Liver (tissue), 3 donors: ENCODE results near the gene ATG9A.

Experiments
- GABPA ChIP-seq, 2 donors: IDR thresholded peaks in 1 of 2; conservative IDR thresholded peaks in 1 of 2; 2 replicates each; pipeline ENCODE4 v1.6.1; 2016; ENCODE audit warnings: antibody characterized with exemption in 2 of 2, mild to moderate bottlenecking in 1 of 2, moderate library complexity in 1 of 2
- JUND ChIP-seq, 2 donors: IDR thresholded peaks; 2 replicates each; pipeline ENCODE4 v1.6.1; 2016; ENCODE audit warnings: antibody characterized with exemption in 2 of 2
- RAD21 ChIP-seq, 2 donors: IDR thresholded peaks; 2 replicates each; pipeline ENCODE4 v1.6.1; 2016; ENCODE audit warnings: antibody characterized with exemption in 2 of 2, mild to moderate bottlenecking in 2 of 2
- TAF1 ChIP-seq: conservative IDR thresholded peaks from 2 replicates; pipeline ENCODE4 v1.6.1; 2016; ENCODE audit warnings: antibody characterized with exemption, mild to moderate bottlenecking
- TF ChIP-seq, protein P1 (sequence below): fragments of 150-350 bp; IDR thresholded peaks from 2 replicates; pipeline ENCODE4 v1.5.1; 2017; ENCODE audit warnings: improper control_type of control experiment, low read depth, low read length; ENCODE audit not compliant: missing input control
- TF ChIP-seq, protein P2 (sequence below): IDR thresholded peaks from 2 replicates; pipeline ENCODE4 v1.6.1; 2016; ENCODE audit warnings: antibody characterized with exemption
- TF ChIP-seq, protein P3 (sequence below): IDR thresholded peaks from 2 replicates; pipeline ENCODE4 v1.6.1; 2016; ENCODE audit warnings: antibody characterized with exemption
- TF ChIP-seq, protein P4 (sequence below): IDR thresholded peaks from 2 replicates; pipeline ENCODE4 v1.6.1; 2016; ENCODE audit warnings: antibody characterized with exemption
- donor health status: healthy.
- donor health status: healthy.

DNA sequence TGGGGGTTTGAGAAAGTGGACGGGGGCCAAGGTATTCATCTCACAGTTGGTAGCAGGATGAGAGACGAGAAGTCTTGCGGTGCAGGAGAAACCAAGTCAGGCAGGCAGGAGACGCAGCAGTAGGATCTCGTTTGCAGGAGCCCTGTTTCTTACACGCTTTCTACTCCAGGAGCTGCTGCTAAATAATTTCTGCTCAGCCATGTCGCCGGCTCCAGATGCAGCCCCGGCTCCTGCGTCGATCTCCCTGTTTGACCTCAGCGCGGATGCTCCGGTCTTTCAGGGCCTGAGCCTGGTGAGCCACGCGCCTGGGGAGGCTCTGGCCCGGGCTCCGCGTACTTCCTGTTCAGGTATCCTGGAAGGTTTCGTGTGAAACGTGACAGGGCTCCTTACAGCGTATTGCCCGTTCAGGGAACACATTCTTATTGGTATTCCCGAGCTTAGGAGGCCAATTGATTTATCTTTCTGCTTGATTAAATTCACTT is 664 bp upstream of the ATG9A start:
- TF ChIP-seq GABPA (IDR thresholded peaks at IDR 0.05 in 1 of 2, conservative IDR thresholded peaks at IDR 0.05 in 1 of 2) (no peak), RAD21 (IDR thresholded peaks at IDR 0.05) (no peak), TAF1 (no peak), JUND (IDR thresholded peaks at IDR 0.05) (no peak)
- TF ChIP-seq, protein P1, sequence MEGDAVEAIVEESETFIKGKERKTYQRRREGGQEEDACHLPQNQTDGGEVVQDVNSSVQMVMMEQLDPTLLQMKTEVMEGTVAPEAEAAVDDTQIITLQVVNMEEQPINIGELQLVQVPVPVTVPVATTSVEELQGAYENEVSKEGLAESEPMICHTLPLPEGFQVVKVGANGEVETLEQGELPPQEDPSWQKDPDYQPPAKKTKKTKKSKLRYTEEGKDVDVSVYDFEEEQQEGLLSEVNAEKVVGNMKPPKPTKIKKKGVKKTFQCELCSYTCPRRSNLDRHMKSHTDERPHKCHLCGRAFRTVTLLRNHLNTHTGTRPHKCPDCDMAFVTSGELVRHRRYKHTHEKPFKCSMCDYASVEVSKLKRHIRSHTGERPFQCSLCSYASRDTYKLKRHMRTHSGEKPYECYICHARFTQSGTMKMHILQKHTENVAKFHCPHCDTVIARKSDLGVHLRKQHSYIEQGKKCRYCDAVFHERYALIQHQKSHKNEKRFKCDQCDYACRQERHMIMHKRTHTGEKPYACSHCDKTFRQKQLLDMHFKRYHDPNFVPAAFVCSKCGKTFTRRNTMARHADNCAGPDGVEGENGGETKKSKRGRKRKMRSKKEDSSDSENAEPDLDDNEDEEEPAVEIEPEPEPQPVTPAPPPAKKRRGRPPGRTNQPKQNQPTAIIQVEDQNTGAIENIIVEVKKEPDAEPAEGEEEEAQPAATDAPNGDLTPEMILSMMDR = no peak
- TF ChIP-seq, protein P2, sequence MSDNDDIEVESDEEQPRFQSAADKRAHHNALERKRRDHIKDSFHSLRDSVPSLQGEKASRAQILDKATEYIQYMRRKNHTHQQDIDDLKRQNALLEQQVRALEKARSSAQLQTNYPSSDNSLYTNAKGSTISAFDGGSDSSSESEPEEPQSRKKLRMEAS = peak; percentile 7
- TF ChIP-seq, protein P3, sequence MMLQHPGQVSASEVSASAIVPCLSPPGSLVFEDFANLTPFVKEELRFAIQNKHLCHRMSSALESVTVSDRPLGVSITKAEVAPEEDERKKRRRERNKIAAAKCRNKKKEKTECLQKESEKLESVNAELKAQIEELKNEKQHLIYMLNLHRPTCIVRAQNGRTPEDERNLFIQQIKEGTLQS = no peak
- TF ChIP-seq, protein P4, sequence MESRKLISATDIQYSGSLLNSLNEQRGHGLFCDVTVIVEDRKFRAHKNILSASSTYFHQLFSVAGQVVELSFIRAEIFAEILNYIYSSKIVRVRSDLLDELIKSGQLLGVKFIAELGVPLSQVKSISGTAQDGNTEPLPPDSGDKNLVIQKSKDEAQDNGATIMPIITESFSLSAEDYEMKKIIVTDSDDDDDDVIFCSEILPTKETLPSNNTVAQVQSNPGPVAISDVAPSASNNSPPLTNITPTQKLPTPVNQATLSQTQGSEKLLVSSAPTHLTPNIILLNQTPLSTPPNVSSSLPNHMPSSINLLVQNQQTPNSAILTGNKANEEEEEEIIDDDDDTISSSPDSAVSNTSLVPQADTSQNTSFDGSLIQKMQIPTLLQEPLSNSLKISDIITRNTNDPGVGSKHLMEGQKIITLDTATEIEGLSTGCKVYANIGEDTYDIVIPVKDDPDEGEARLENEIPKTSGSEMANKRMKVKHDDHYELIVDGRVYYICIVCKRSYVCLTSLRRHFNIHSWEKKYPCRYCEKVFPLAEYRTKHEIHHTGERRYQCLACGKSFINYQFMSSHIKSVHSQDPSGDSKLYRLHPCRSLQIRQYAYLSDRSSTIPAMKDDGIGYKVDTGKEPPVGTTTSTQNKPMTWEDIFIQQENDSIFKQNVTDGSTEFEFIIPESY = no peak
